Nucleus accumbens (tissue), 56 donors: Measurements from ENCODE around the gene C6orf120.

Source experiments
- DNase-seq, 56 donors: peaks; one replicate each; lab custom pipeline; 2025; lab: John Stamatoyannopoulos, UW

The C6orf120 gene

DNA sequence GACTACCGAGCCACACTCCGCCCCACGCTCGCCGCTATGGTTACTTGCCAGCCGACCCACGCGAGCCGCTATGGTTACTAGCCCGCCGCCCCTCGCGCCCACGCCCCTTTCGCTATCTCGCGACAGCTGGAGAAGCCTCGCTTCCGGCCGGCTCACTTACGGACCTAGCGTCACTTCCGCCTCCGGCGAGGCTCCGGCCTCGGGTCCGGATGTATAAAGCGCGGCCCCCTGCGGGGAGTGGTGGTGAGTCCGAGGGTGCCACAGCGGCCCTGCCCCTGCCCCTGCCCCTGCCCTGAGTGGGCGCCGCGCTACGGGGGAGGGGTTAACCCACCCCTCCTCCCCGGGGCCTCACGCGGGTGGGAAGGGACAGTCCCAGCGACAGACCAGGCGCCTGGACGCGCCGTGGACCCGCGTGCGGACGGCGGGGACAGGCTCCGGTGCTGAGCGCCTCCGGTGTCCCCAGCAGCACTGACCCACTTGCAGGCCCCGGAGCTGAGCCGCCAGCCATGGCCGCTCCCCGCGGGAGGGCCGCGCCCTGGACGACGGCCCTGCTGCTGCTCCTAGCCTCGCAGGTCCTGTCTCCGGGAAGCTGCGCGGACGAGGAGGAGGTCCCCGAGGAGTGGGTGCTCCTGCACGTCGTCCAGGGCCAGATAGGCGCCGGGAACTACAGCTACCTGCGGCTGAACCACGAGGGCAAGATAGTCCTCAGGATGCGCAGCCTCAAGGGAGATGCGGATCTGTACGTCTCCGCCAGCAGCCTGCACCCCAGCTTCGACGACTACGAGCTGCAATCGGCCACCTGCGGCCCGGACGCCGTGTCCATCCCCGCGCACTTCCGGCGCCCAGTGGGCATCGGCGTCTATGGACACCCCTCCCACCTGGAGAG, at the start of gene C6orf120, which contains the start of gene WDR27:
Gene C6orf120 (plus strand): TSS at position 173 of the 886 bp plus-strand sequence. CDS start 334 bp downstream, at position 507.
Gene WDR27 (minus strand): TSS at position 76 of the 886 bp plus-strand sequence. CDS start 13,024 bp downstream, outside the sequence.
- peak; percentile 62 to 97 (median 90) for DNase-seq

DNA sequence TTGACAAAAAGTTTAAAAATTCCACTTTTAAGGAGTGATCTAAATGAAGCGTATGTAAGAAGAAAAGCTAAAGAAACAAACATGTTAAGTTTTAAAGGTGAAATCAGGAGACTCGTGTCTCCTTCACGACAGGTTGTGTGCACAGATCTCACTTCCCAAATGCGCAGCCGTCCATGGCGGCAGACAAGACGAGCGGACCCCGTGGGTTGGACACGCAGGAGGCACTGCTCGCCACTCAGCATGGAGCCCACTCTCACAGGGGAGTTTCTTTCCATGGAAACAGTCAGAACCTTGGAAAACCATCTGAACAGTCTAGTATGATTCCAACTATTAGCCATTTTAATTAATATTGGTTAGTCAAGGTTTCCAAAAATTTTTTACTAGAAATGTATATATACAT, 49.0 kb upstream of the C6orf120 start:
- DNase-seq, result no peak

DNA sequence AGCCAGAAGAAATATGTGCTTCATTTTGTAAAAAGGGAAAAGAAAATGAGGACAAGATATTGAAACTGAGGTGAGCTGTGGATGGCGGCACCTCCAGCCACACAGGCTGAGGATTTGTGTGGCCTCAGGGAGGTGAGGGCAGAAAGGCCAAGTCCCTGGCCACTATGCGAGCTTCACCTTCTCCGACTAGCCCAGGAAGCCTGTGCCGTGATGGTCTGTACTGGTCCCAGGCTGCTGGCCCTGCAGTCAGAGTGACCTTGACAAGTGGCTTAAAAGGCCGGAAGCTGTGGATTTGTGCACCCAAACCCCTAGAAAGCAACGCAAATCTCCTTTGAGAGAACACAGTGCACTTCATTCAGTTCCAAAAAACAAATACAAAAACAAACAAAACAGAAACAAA, 48.2 kb upstream of the C6orf120 start:
- DNase-seq, result no peak

DNA sequence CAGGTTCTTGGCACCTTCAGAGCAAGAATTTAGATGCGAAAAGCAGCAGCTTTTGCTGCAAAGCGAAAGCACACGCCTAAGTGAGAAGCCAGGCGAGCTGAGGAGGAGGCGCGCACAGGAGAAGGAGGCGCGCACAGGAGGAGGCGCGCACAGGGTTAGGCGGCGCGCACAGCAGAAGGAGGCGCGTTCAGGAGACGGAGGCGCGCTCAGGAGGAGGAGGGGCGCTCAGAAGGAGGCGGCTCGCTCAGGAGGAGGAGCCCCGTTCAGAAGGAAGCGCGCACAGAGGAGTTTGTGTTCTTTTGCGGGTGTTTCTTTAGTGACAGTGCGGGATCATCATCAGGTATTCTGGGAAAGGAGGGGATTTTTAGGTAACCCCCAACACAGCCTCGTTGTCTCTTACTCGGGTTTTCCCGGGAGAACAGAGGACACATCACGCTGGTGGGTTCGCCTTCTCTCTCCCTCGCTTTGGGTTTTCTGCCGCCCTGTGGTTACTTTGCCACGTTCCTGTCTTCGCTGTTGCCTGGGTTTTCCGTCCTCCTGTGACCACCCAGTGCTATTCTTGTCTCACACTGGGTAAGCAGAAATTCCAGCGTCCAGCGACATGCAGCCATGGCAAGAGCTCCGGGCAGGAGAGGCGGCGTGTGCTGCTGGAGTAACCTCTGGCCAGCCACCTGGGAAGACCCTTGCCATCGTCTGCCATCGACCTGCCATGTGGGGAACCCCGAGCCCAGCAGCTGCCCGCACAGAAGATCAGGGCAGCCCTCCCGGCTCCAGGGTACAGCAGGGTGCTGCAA, 47.1 kb upstream of the C6orf120 start:
- DNase-seq, result peak in 44 of 56 donors; percentile 4 to 79 (median 50)

DNA sequence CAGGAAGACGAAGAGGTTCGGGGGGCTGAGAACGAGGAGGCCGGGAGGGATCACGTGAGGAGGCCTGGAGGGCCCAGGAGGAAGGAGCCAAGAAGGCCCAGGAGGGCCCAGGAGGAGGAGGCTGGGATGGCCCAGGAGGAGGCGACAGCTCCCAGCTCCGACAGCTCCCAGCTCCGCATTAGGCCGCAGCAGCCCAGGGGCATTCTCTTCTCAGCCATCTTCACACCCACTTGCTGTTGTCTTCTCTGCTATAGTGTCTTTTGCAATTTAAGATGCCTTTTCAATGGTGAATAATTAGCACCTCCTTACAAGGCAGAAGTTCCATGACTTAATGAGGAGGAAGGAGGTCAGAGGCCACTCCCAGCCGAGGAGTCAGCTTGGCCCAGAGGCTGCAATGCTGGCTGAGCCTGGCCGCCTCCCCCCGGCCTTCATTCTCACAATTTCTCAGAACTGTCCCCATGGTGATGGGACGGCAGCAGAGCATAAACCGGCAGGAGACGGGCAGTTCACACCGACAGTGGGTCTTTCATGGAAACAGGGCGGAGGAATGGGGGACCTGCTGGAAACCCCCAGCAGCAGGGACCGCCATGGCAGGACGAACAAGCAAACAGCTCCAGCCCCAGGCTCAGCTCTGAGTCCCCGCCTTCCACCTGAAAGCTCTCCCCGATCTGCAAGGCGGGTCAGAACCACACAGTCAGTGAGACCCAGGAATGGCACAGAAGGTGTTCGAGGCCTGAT, 45.2 kb upstream of the C6orf120 start:
- no peak for DNase-seq

DNA sequence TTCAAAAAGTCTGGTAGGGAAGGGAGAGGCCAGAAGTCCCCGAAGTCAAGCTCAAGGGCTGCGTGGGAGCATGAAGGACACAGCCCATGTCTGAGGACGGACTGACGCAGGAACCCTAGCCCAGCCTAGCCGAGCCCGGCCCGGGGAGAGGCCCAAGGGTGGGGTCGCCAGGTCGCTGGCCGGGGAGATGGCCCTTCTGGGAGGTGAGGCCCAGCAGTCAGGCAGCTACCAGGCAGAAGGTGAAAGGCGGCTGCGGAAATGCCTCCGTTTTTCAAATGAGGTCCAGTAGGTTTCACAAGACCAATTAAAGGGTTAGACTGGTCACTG, 44.7 kb upstream of the C6orf120 start:
- DNase-seq, result no peak

DNA sequence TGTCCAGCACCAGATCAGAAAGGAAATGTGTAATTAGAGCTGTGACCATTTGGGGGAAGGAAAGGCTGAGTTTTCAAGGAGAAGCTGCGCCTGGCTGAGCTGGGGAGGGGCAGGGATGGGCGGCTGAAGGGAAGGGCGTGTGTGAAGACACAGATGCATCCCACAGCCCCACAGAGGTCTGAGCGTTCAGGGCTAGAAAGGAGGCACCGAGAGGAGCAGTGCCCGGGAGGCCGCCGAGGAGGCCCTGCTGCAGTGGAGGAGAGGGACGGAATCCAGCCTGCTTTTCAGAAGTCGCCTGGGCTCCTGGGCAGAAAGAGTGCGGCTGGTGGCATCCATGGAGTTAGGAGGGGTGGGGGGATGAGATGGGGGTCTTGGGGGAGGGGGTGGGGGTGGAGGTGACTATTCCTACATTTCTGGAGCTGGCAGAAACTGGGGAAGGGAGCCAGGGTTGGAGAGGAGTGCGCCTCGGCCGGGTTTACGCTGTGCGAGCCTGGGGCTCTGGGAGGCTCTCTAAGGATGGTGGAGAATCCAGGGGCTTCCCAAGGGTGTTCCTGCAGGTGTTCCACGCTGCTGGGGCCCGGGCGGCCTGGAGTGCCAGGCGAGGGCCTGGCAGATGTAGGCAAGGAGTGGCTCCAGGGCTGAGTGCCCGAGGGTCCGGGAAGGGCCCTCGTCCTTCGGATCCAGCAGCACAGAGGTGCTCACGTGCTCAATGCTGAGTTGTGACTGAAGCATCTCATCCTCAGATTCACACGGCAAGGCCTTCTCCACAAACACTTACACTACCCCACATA, 41.9 kb upstream of the C6orf120 start:
- DNase-seq, result no peak

DNA sequence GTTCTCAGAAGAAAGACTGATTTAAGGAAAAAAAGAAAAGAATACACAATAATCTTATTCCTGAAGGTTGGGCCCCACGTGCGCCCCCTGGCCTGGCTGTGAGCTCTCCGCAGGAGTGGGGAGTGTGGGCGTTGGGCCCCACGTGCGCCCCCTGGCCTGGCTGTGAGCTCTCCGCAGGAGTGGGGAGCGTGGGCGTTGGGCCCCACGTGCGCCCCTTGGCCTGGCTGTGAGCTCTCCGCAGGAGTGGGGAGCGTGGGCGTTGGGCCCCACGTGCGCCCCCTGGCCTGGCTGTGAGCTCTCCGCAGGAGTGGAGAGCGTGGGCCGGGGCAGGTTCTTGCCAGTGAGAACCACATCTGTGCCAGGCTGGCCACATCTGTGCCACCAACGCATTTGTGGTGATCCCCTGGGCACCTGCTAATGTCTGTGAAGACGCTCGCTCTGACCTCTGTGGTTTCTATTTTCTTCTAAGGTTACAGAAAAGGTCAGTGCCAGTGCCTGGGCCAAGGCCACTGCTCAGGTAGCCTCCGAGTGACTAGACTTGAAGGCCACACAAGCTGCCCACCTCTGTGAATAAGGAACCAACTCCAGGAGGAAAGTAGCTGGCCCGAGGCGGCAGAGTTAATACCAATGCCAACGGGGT, 41.1 kb upstream of the C6orf120 start:
- DNase-seq, result no peak

DNA sequence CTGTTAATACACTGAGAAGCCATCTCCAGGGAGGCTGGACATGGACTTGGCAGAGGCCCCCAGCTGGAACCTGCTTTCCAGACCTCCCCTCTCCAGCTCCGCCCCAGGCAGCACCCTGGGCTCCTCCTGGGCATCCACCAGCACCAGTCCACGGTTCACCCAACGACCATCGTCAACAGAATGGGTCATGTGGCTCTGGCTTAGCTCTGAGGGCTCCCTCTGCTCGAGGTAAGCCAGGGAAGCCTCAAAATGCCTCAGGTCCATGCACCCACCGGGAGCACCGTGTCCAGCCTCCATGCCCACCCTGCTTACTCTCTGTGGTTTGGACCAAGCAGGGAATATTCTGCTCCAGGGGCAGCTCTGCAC, 40.6 kb upstream of the C6orf120 start:
- DNase-seq, result no peak

DNA sequence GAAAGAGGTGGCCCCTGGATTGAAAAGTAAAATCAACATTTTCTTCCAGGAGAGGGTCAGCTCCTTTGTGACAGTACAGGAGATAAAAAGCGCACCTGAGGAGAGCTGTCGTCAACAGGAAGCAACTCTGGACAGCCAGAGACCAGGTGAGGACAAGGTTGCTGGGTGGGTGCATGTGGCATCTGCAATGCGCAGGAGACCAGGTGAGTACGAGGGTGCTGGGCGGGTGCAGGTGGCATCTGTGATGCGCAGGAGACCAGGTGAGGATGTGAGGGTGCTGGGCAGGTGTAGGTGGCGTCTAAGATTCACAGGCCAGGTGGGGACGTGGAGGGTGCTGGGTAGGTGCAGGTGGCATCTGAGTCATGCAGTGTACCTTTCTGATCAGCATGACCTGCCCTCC, 38.5 kb upstream of the C6orf120 start:
- DNase-seq, result no peak

DNA sequence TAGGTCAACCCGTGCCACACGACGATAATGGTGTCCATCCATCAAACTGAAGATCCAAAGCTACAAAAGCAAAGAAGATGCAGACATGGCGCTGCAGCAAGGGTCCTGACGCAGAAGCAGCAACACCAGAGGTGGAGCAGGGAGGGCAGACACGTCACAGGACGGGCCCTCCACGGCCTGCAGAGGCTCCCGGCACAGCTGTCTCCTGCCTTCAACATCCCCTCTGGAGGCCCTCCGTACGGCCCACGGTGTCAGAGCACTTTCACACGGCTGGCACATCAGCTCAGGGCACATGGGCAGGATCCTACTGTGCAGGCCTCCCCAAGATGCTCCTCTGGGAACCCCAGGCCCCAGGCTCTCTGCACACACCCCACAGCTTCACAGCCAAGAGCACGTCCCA, 37.7 kb upstream of the C6orf120 start:
- no peak for DNase-seq

DNA sequence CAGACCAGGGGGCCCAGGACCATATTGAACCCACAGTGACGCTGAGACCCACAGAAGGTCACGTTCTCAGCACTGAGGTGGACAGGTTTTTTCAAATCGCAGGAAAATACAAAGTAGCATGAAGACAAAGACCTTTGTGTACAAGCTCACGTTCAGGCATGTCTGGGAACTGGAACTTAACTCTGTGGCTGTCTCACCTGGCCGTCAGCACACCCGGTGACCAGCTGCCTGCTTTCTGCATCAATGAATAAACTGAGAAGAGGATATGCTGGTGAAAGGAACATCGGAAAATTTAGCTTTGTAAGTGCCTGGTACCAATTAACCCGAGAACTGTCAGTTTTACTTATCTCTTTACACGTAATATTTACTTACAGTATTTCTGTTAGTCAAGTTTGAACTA, 36.6 kb upstream of the C6orf120 start:
- DNase-seq, result no peak

DNA sequence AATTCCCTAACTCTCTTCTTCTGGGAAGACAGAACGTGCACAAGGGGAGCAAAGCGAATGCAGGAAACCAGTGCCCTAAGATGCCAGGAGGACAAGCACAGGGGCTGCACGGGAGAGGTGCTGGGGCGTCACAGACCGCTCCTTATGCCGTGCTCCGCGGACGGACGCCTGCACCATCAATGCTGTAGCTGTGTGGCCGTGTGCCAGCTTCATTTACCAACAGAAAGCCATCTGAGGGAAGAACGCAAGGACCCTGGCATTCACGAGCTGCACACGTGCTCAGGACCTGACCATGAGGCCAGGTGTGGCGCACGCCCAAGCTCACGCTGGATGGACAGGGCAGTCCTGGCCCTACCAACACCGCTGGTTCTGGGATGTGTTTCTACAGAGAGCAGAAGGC, 35.5 kb upstream of the C6orf120 start:
- DNase-seq, result no peak

DNA sequence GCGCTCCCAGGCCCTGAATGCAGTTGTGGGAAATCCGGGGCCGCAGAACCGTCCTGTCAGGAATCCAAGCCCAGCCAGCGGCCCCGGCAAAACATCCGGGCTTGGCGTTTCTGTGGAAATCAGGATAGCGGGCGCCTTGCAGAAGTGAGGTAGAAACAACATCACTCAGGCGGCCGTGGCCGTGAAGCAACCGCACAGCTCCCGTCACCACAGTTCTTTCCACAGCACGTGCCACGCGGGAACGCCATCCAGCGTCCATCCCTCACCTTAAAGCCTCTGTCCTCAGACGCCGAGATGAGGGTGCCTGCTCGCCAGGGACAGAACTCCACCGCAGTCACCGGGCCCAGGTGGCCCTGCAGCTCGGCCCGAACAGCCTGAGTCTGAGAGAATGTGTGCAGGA, 34.2 kb upstream of the C6orf120 start:
- DNase-seq, result no peak

DNA sequence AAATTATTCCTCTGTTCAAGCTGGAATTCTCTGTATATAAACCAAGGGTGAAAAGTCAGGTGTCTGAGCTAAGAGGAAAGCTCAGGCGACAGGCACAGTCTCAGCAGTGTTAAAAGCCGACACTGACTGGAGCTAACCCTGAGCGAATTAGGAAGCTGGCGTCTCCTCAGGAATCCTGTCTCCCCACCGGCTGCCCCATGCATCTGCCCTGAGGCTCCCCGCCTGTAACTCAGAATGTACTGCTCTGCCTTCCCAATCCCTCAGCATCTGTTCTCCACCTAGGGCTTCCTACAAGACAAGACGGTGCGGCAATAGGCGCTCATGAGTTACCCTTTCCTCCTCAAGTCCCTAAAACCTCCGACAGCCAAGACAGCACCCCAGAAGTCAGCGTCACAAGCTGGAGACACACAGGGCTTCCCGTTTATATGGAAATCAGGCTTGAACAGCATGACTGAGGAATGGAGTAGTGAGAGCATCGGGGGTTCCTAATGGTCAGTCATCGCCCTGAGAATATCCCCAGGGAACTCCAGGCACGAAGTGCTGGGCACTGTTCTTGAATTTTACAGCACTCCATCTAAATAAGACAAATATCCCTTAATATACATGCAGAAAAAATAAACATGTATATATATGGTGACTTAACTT, 33.6 kb upstream of the C6orf120 start:
- no peak for DNase-seq

DNA sequence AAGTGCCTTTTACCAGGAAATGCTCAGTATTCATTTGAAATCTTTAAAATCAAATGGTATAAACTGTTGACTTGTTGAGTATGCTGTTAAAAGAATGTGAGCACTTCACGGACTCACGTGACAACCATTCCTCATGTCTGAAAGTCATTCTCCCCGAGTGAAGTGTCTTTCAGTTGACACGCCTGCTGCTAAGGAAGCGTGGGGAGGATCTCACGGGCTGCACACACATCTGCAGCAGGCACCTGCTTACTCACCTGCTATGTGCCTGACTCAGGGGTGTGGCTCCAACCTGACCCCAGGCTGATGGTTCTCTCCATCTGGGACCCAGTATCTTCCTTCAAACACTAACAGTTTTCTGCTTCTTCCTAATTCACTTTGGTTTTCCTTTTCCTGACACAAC, 32.8 kb upstream of the C6orf120 start:
- DNase-seq, result peak in 4 of 56 donors; percentile 17 to 27 (median 23)

DNA sequence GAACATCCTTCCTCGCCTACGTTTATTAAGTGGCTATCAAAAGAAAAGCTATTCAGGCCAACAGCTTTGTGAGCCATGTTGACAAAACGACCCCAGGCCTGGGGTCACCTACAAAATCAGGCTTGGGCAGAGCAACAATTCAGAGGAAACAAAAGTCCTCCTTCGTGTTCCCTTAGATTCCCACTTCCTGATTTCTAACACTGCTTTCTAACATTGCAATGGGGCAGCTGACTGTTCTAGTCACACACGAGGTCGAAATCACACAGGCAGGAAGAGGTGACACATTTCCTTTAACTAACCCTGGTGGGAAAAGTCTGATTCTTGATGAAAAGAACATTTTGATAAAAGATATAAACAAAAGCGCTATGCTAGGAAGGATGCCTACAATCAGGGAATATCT, 32.0 kb upstream of the C6orf120 start:
- no peak for DNase-seq

DNA sequence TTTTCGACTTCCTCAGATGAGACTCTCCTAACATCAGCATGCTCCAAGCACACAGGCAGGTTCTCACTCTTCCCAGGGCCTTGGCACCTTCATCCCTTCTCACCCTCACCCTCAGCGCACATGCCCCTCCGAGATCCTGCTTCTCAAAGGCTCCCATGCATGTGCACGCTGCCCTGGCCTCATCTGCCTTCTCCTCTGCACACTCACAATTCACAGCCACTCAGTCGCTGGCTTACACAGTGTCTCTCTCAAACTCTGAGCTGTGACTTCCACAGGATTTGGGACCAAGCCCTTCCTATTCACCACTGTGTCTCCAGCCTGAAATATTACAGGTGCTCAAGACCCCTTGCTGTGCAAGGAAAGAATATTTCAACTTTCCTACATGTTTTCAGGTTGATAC, 30.4 kb upstream of the C6orf120 start:
- DNase-seq, result no peak

DNA sequence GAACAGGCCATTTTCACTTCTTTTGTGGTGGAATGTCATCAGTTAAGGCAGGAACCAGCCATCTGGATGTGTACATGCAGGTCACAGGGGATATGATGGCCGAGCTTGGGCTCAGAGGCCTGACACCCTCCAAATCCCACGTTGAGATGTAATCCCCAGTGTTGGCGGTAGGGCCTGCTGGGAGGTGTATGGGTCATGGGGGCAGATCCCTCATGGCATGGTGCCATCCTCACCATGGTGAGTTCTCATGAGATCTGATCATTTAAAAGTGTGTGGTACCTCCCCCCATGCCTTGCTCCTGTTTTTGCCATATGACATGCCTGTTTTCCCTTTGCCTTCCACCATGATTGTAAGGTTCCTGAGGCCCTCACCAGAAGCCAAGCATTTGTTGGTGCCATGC, 26.9 kb upstream of the C6orf120 start:
- no peak for DNase-seq
